NCI-H1048 (cell line): ENCODE data around the gene DSCAM.

Experiments used
- DNase-seq: peaks from one replicate; lab custom pipeline; 2025; lab: John Stamatoyannopoulos, UW

DSCAM gene

GRCh38 chr21:39980241-39980820, 866.6 kb downstream of the DSCAM start:
- no peak for DNase-seq

- no peak for DNase-seq
Observed at GRCh38 chr21:39979321-39979720, 867.6 kb downstream of the DSCAM start.

- DNase-seq, result no peak
Observed at GRCh38 chr21:39976800-39977199, 870.2 kb downstream of the DSCAM start.

GRCh38 chr21:39972976-39973770, 873.8 kb downstream of the DSCAM start:
- DNase-seq, result no peak

- DNase-seq, result no peak
Observed at GRCh38 chr21:39972471-39972870, 874.5 kb downstream of the DSCAM start.

- DNase-seq, result no peak
Observed at GRCh38 chr21:39971956-39972355, 875.0 kb downstream of the DSCAM start.

GRCh38 chr21:39969691-39970364, 877.1 kb downstream of the DSCAM start:
- no peak for DNase-seq

- DNase-seq, result no peak
Observed at GRCh38 chr21:39968010-39968409, 878.9 kb downstream of the DSCAM start.

- no peak for DNase-seq
Observed at GRCh38 chr21:39966786-39967185, 880.2 kb downstream of the DSCAM start.

GRCh38 chr21:39965026-39965425, 881.9 kb downstream of the DSCAM start:
- DNase-seq, result no peak

- DNase-seq, result no peak
Observed at GRCh38 chr21:39961251-39961650, 885.7 kb downstream of the DSCAM start.
